K562 (cell line): Measurements from ENCODE around the gene ADRB1. TPM values are rescaled to one million over a fixed set of nuclear protein-coding genes. Genes with fewer than 3 reads are reported as not detected.
A peak's percentile ranks its signal among the peaks of the same experiment; 100 is the strongest.

ENCODE experiments used
- CBFA2T2 ChIP-seq: fragments of 450-650 bp; conservative IDR thresholded peaks from 2 replicates; pipeline ENCODE4 v1.6.1; 2017; ENCODE audit warnings: mild to moderate bottlenecking
- ESRRA ChIP-seq: fragments of 450-650 bp; IDR thresholded peaks from 2 replicates; pipeline ENCODE4 v1.6.1; 2014; ENCODE audit warnings: low read depth, mild to moderate bottlenecking, moderate library complexity, borderline replicate concordance
- MLLT1 ChIP-seq, 2 experiments: fragments of 450-650 bp; IDR thresholded peaks; 2 replicates each; pipeline ENCODE4 v1.6.1; 2016
- MXI1 ChIP-seq: IDR thresholded peaks from 2 replicates; pipeline ENCODE4 v1.6.1; 2011; ENCODE audit warnings: low read depth, mild to moderate bottlenecking, improper control_type of control experiment, low read length
- ZBTB34 ChIP-seq: fragments of 250-450 bp; sonication (Bioruptor Pico); IDR thresholded peaks from 2 replicates; pipeline ENCODE4 v1.8.0; 2021; ENCODE audit warnings: mild to moderate bottlenecking, moderate library complexity
- ZNF316 ChIP-seq: fragments of 450-650 bp; IDR thresholded peaks from 2 replicates; pipeline ENCODE4 v1.6.1; 2016
- ZNF347 ChIP-seq: fragments of 450-650 bp; formaldehyde crosslinking; IDR thresholded peaks from 2 replicates; pipeline ENCODE4 v1.4.0; 2020; ENCODE audit warnings: low read depth, mild to moderate bottlenecking, moderate library complexity
- ZNF696 ChIP-seq: fragments of 250-450 bp; sonication (Bioruptor Pico); conservative IDR thresholded peaks from 2 replicates; pipeline ENCODE4 v1.4.0; 2020; ENCODE audit warnings: mild to moderate bottlenecking, moderate library complexity
- polyA plus RNA-seq, 8 experiments: library from polyadenylated mRNA; depleted of rRNA in 4 of 8; stranded (reverse) in 5 of 8; unstranded in 3 of 8; fragments of >200 nt; fragmentation: Nextera tagmentation in 2 of 8; fragmentation: Illumina TruSeq in 1 of 8; extraction: Ambion mirVana in 2 of 8; extraction: Trizol in 1 of 8; gene quantifications; 2 replicates each; pipeline versions ENCODE4 v1.2.1 to v1.2.3, GENCODE V29; 2011 to 2014; ENCODE audit warnings: inconsistent platforms in 1 of 8, missing spikeins in 1 of 8
- total RNA-seq, 7 experiments: library from RNA; depleted of rRNA in 6 of 7; stranded (reverse); fragments of >200 nt in 6 of 7; fragmentation: Illumina TruSeq in 2 of 7; extraction: Trizol in 2 of 7; gene quantifications; 2 replicates each; pipeline versions ENCODE4 v1.2.1 to v1.2.3, GENCODE V29; 2011 to 2021; ENCODE audit warnings: low replicate concordance in 1 of 7

Gene ADRB1
- total and polyA plus RNA-seq, 9 of the 15 experiments (the other 6 are each of a cell fraction or from before 2014, with no cell fraction given) = 0.07 to 0.11 (median 0.09) TPM; not detected in 6

- no peak for TF ChIP-seq ZNF347 (CRISPR knock-in tag)
- TF ChIP-seq ESRRA = 0 out of 2 replicates have a peak, but pooled peaks have one; percentile 22
- peak; percentile 16; the same call in 1 of the 2 replicates for TF ChIP-seq ZNF316
- no peak for TF ChIP-seq MXI1
- TF ChIP-seq CBFA2T2 = no peak
- TF ChIP-seq ZNF696 (CRISPR knock-in tag) = no peak
- TF ChIP-seq MLLT1 (IDR thresholded peaks at IDR 0.05) = no peak
- TF ChIP-seq ZBTB34 (CRISPR knock-in tag) = no peak
These were observed 38.4 kb downstream of the ADRB1 start (continued) for GRCh38 chr10:114081911-114082583.
